ENCODE data around the gene ZSCAN12.

DNA sequence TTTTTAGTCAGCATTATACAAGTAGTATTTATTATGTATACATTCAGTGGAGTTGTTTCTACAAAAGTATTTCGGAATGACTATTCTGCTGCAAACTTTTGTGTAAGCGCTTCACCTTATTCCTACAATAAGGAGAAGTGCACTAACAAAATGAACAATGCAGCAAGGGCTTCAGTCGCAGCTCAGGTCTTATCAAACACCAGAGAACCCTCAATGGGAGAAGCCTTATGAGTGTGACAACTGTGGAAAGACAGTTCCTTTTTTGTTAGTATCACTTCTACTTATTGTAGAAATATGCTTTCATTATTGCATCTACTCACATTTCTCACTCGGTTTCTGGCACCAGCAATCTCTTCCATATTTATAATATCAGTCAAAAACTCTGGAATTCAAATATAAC is 31.0 kb downstream of the ZSCAN12 start:
- TF ChIP-seq CTCF (IDR thresholded peaks at IDR 0.05 in 2 of 3, conservative IDR thresholded peaks at IDR 0.05 in 1 of 3; ENCODE audit: borderline replicate concordance in 1 of 3, insufficient read depth in 1 of 3, low read depth in 2 of 3, low read length in 2 of 3): no peak
- TF ChIP-seq POLR2A (IDR thresholded peaks at IDR 0.05; ENCODE audit: borderline replicate concordance, extremely low read depth, insufficient read depth, insufficient read length): no peak
- no peak for TF ChIP-seq ZFX (IDR thresholded peaks at IDR 0.05)
- TF ChIP-seq EZH2phosphoT487 (IDR thresholded peaks at IDR 0.05; ENCODE audit: borderline replicate concordance): no peak
- TF ChIP-seq, protein P1, sequence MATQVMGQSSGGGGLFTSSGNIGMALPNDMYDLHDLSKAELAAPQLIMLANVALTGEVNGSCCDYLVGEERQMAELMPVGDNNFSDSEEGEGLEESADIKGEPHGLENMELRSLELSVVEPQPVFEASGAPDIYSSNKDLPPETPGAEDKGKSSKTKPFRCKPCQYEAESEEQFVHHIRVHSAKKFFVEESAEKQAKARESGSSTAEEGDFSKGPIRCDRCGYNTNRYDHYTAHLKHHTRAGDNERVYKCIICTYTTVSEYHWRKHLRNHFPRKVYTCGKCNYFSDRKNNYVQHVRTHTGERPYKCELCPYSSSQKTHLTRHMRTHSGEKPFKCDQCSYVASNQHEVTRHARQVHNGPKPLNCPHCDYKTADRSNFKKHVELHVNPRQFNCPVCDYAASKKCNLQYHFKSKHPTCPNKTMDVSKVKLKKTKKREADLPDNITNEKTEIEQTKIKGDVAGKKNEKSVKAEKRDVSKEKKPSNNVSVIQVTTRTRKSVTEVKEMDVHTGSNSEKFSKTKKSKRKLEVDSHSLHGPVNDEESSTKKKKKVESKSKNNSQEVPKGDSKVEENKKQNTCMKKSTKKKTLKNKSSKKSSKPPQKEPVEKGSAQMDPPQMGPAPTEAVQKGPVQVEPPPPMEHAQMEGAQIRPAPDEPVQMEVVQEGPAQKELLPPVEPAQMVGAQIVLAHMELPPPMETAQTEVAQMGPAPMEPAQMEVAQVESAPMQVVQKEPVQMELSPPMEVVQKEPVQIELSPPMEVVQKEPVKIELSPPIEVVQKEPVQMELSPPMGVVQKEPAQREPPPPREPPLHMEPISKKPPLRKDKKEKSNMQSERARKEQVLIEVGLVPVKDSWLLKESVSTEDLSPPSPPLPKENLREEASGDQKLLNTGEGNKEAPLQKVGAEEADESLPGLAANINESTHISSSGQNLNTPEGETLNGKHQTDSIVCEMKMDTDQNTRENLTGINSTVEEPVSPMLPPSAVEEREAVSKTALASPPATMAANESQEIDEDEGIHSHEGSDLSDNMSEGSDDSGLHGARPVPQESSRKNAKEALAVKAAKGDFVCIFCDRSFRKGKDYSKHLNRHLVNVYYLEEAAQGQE (IDR thresholded peaks at IDR 0.05; ENCODE audit: low read depth): no peak
- TF ChIP-seq EZH2 (IDR thresholded peaks at IDR 0.05): no peak
